T-cell (primary cell): ENCODE measurements around the gene TPM1. TPM values are rescaled to one million over a fixed set of nuclear protein-coding genes. Genes with fewer than 3 reads are reported as not detected.

ENCODE experiments used
- ATAC-seq, 4 experiments: fragments of 200-7000 bp in 3 of 4; fragments of 150-1000 bp in 1 of 4; cut with Tn5 transposase; replicated peaks in 1 of 4; 1 replicate in 3 of 4; 2 replicates in 1 of 4; pipeline ENCODE4 v1.10.0; 2021; ENCODE audit warnings: moderate library complexity in 3 of 4, mild to moderate bottlenecking in 2 of 4, moderate number of reproducible peaks in 1 of 4
- CTCF ChIA-PET, 2 donors: fragments of 300-600 bp; sonication (Branson Sonifier 250); formaldehyde crosslinking; loops; one replicate each; lab custom pipeline; 2022; ENCODE audit warnings: antibody characterized with exemption in 2 of 2; lab: Charles Lee
- POLR2A ChIA-PET, 2 donors: fragments of 300-600 bp; sonication (Branson Sonifier 250); formaldehyde crosslinking; loops; one replicate each; lab custom pipeline; 2022; ENCODE audit warnings: antibody characterized with exemption in 2 of 2; lab: Charles Lee
- DNase-seq, 35 experiments: peaks; one replicate each; pipeline versions ENCODE4 v3.0.0 to v3.0.0-alpha.2; 2013 to 2023
- H3K27ac ChIP-seq: one replicate; pipeline ENCODE4 v1.5.1; 2013; ENCODE audit warnings: low read length
- H3K27me3 ChIP-seq, 2 experiments: replicated peaks in 1 of 2; 1 replicate in 1 of 2; 2 replicates in 1 of 2; pipeline versions ENCODE4 v1.6.1 to v1.7.0; 2013; ENCODE audit warnings: low read length in 1 of 2, mixed read lengths in 1 of 2; ENCODE audit not compliant: control insufficient read depth in 2 of 2, insufficient read depth in 2 of 2; ENCODE audit errors: extremely low read depth in 1 of 2
- H3K36me3 ChIP-seq, 2 donors: 1 replicate in 1 of 2; 2 replicates in 1 of 2; pipeline versions ENCODE4 v1.6.1 to v1.7.0; 2013; ENCODE audit warnings: low read length in 1 of 2; ENCODE audit not compliant: control insufficient read depth in 2 of 2, insufficient read depth in 1 of 2; ENCODE audit errors: extremely low read depth in 1 of 2
- H3K4me1 ChIP-seq, 2 experiments: 1 replicate in 1 of 2; 2 replicates in 1 of 2; pipeline versions ENCODE4 v1.6.1 to v1.7.0; 2013; ENCODE audit warnings: low read length in 2 of 2, mixed read lengths in 1 of 2; ENCODE audit not compliant: insufficient read depth in 2 of 2, control insufficient read depth in 1 of 2; ENCODE audit errors: extremely low read depth in 1 of 2
- H3K4me3 ChIP-seq, 2 donors: 1 replicate in 1 of 2; 2 replicates in 1 of 2; pipeline versions ENCODE4 v1.5.1 to v1.7.0; 2013; ENCODE audit warnings: mild to moderate bottlenecking in 2 of 2, low read length in 1 of 2, moderate library complexity in 1 of 2; ENCODE audit not compliant: control insufficient read depth in 1 of 2; ENCODE audit errors: extremely low read depth in 1 of 2
- H3K9me3 ChIP-seq: 2 replicates; pipeline ENCODE4 v1.7.0; 2013
- H3K27ac Mint-ChIP-seq, 2 donors: one replicate each; pipeline ENCODE4 v1.8.0; 2020 to 2021; ENCODE audit warnings: mild to moderate bottlenecking in 2 of 2, mixed read lengths in 2 of 2
- H3K27me3 Mint-ChIP-seq, 2 donors: one replicate each; pipeline ENCODE4 v1.8.0; 2021 to 2022; ENCODE audit warnings: mixed read lengths in 2 of 2
- H3K36me3 Mint-ChIP-seq: one replicate; pipeline ENCODE4 v1.8.0; 2021; ENCODE audit warnings: mixed read lengths
- H3K4me1 Mint-ChIP-seq, 3 donors: one replicate each; pipeline ENCODE4 v1.8.0; 2020 to 2022; ENCODE audit warnings: mixed read lengths in 3 of 3, mild to moderate bottlenecking in 1 of 3
- H3K4me3 Mint-ChIP-seq, 3 donors: one replicate each; pipeline ENCODE4 v1.8.0; 2020 to 2022; ENCODE audit warnings: mild to moderate bottlenecking in 3 of 3, mixed read lengths in 3 of 3, moderate library complexity in 3 of 3
- H3K9me3 Mint-ChIP-seq, 3 donors: one replicate each; pipeline ENCODE4 v1.8.0; 2020 to 2022; ENCODE audit warnings: mixed read lengths in 3 of 3
- WGBS: methylation state at CpG from one replicate; pipeline ENCODE4 v1.1.5; 2013; ENCODE audit warnings: missing lambda C conversion rate; ENCODE audit not compliant: insufficient coverage; 5-methylcytosine and 5-hydroxymethylcytosine counted together
- total RNA-seq, 35 experiments: library from RNA in 6 of 35; stranded (reverse) in 6 of 35; fragments of 120-200 nt in 1 of 35; gene quantifications; one replicate each; pipeline versions ENCODE4 v1.2.1 to v1.2.4 and lab custom pipeline; 2013 to 2026

Gene TPM1
- total RNA-seq, 5 donors from 2014 or later (not counting 1 experiment from before 2014, with no cell fraction given): 12.1 to 27.0 (median 23.3) TPM

- Mint-ChIP-seq H3K4me1 (peaks cover 18 to 25% (median 19%) of the 10 kb centered on the region in 3 donors), H3K4me3 (no peak overlapping the region), H3K36me3 (no peaks in the 10 kb centered on the region), H3K9me3 (no peaks in the 10 kb centered on the region), H3K27me3 (peaks cover 13 to 17% of the 10 kb centered on the region in 2 donors), H3K27ac (no peak overlapping the region)
- no peaks in the 10 kb centered on the region for H3K36me3 ChIP-seq
- H3K27me3 ChIP-seq: peaks cover 0 to 8% of the 10 kb centered on the region in 2 experiments
- ATAC-seq: no peak
- no peak for DNase-seq
- H3K9me3 ChIP-seq: no peaks in the 10 kb centered on the region
- ChIA-PET CTCF (no interaction called here), POLR2A (no interaction called here)
- no peak overlapping the region for H3K4me3 ChIP-seq
- H3K27ac ChIP-seq: no peak overlapping the region
- H3K4me1 ChIP-seq: peaks cover 3 to 12% of the 10 kb centered on the region in 2 experiments
These were observed 8.2 kb downstream of the TPM1 start for GRCh38 chr15:63050731-63051155.

DNA sequence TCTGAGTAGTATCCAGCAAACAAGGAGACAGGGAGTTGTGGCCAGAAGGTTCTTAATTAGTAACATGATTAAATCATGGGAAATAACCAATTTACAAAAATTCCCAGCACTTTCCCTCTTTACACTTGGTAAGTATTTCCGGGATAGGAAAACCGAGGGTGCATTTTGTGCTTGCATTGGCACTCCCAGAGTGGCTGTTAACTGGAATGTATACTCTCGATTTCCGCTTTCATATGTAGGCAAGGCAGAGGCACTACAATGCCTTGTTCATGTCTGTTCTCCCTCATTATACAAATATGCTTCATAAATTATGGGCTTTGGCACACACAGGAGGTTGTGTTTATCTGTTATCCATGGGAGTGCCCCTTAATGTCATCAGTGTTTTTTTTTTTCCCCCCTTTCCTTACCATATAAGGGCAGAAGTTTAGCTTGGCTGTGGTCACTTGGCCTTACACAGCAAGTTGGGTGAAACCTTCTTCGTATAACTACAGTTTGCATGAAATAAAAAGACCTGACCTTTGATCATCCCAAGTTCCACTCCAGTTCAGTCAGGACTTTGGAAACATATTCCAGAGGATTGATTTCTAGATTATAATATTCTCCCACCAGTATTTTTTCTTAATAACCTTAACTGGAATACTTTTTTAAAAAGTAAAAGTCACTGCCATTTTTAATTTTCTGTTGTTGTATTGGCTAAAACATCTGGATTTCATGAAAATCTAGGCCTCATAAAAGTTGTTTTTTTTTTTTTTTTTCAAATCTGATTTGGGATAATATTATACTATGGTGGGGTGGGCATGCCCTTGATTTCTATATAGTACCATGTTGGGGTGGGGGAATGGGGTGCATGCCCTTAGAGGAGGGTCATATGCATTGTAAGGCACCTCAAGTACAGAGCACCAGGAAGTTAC, 8.9 kb downstream of the TPM1 start:
- ATAC-seq: no peak

DNA sequence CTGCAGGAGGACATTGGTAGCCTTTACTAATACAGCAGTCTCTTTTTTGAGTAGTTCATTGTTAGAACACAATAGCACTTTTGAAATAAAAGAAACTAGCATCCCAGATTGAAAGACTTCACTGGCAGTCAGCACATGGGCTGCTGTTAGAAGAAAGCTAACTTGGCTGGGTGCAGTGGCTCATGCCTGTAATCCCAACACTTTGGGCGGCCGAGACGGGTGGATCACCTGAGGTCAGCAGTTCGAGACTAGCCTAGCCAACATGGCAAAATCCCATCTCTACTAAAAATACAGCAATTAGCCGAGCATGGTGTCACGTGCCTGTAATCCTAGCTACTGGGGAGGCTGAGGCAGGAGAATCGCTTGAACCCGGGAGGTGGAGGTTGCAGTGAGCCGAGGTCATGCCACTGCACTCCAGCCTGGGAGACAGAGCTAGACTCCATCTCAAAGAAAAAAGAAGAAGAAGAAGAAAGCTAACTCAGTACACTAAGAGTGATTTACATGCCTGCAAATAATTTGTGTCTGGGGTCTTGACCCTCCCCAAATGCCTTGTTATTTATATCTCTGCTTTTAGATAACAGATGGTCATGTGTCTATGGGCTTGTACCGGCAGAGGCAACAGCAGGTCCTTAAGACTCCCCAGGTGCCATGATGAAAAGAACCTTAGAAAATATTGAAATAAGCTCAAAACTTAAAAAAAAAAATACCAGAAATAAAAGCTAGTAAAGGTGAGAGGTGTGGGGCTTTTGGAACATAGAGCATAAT, 9.7 kb downstream of the TPM1 start:
- 80% methylated on average over 1 of the region's 10 CpGs for WGBS
- DNase-seq (no peak), ATAC-seq (no peak)
- H3K36me3 Mint-ChIP-seq: peaks cover 4% of the 10 kb centered on the region
- H3K36me3 ChIP-seq: peaks cover 0 to 4% of the 10 kb centered on the region in 2 donors
- H3K27ac ChIP-seq: no peak overlapping the region
- CTCF ChIA-PET: no interaction called here
- H3K4me3 Mint-ChIP-seq: no peak overlapping the region
- no peaks in the 10 kb centered on the region for H3K9me3 Mint-ChIP-seq
- H3K9me3 ChIP-seq: no peaks in the 10 kb centered on the region
- peaks cover 3 to 12% of the 10 kb centered on the region in 2 experiments for H3K4me1 ChIP-seq
- peaks cover 0 to 3% of the 10 kb centered on the region in 2 donors for H3K27me3 Mint-ChIP-seq
- H3K4me1 Mint-ChIP-seq: peaks cover 18 to 24% (median 19%) of the 10 kb centered on the region in 3 donors
- H3K4me3 ChIP-seq: no peak overlapping the region
- POLR2A ChIA-PET: no interaction called here
- H3K27ac Mint-ChIP-seq: no peak overlapping the region
- peaks cover 0 to 2% of the 10 kb centered on the region in 2 experiments for H3K27me3 ChIP-seq

More for the DNA sequence above, 8.9 kb downstream of the TPM1 start:
- Mint-ChIP-seq H3K4me3 (no peak overlapping the region), H3K27me3 (peaks cover 8 to 12% of the 10 kb centered on the region in 2 donors), H3K27ac (no peak overlapping the region), H3K9me3 (no peaks in the 10 kb centered on the region), H3K4me1 (peaks cover 18 to 25% (median 19%) of the 10 kb centered on the region in 3 donors), H3K36me3 (no peaks in the 10 kb centered on the region)
- peaks cover 0 to 8% of the 10 kb centered on the region in 2 experiments for H3K27me3 ChIP-seq
- no CpG with 5 or more reads among the region's 5 CpGs for WGBS
- no peaks in the 10 kb centered on the region for H3K9me3 ChIP-seq
- ChIA-PET CTCF (no interaction called here), POLR2A (no interaction called here)
- H3K4me1 ChIP-seq: peaks cover 3 to 12% of the 10 kb centered on the region in 2 experiments
- H3K27ac ChIP-seq: no peak overlapping the region
- H3K36me3 ChIP-seq: no peaks in the 10 kb centered on the region
- H3K4me3 ChIP-seq: no peak overlapping the region
- DNase-seq: no peak

GRCh38 chr15:63052961-63053698, 10.6 kb downstream of the TPM1 start:
- CTCF ChIA-PET: interaction anchor here (0.7 kb wide), 2 partner anchors 41 to 95 kb away, joined by 3 to 4 read pairs; no protein-coding TSS in a partner anchor
- Histone ChIP-seq H3K27ac (no peak overlapping the region), H3K4me1 (peaks cover 3 to 7% of the 10 kb centered on the region in 2 experiments), H3K4me3 (no peak overlapping the region), H3K27me3 (no peaks in the 10 kb centered on the region), H3K9me3 (no peaks in the 10 kb centered on the region), H3K36me3 (peaks cover 3 to 12% of the 10 kb centered on the region in 2 donors)
- H3K27me3 Mint-ChIP-seq: no peaks in the 10 kb centered on the region
- peaks cover 11% of the 10 kb centered on the region for H3K36me3 Mint-ChIP-seq
- POLR2A ChIA-PET: interaction anchor here in 1 of 2 donors (0.7 kb wide), 1 partner anchor 203 kb away, joined by 10 read pairs; no protein-coding TSS in a partner anchor
- no peaks in the 10 kb centered on the region for H3K9me3 Mint-ChIP-seq
- peaks cover 15 to 18% (median 17%) of the 10 kb centered on the region in 3 donors for H3K4me1 Mint-ChIP-seq
- H3K27ac Mint-ChIP-seq: no peak overlapping the region
- DNase-seq (no peak), ATAC-seq (no peak)
- WGBS: 96% methylated on average over 3 of the region's 7 CpGs
- H3K4me3 Mint-ChIP-seq: no peak overlapping the region

DNA sequence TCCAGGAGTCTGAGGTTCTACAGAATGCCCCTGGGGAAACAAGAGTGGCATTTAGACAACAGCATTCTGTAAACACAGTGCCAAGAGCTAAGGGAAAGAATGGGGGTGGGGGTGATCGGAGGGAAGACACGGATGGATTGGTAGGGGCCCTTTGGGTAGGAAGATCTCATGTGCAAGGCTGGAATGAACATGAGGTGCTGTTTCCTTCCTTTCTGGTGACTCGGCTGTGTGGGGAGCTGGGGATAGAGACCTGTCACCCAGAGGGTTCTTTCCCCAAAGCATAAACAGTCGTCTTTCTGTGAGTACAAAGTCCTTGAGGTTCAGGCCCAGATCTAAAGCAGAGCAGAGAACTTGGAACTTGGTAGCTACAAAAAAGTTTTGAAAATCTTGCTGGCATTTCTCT, 11.7 kb downstream of the TPM1 start:
- Histone ChIP-seq H3K27ac (no peak overlapping the region), H3K27me3 (no peaks in the 10 kb centered on the region), H3K4me1 (peaks cover under 1 to 2% of the 10 kb centered on the region in 2 experiments), H3K36me3 (peaks cover 7 to 20% of the 10 kb centered on the region in 2 donors), H3K9me3 (no peaks in the 10 kb centered on the region), H3K4me3 (no peak overlapping the region)
- H3K27ac Mint-ChIP-seq: no peak overlapping the region
- no peaks in the 10 kb centered on the region for H3K27me3 Mint-ChIP-seq
- ChIA-PET CTCF (interaction anchor here in 1 of 2 donors (0.7 kb wide), 1 partner anchor 96 kb away, joined by 4 read pairs; no protein-coding TSS in a partner anchor), POLR2A (no interaction called here)
- ATAC-seq: no peak
- 82% methylated on average over 2 of the region's 4 CpGs for WGBS
- no peak overlapping the region for H3K4me3 Mint-ChIP-seq
- H3K4me1 Mint-ChIP-seq: peaks cover 12% of the 10 kb centered on the region in 3 donors
- no peaks in the 10 kb centered on the region for H3K9me3 Mint-ChIP-seq
- peaks cover 15% of the 10 kb centered on the region for H3K36me3 Mint-ChIP-seq
- no peak for DNase-seq
